ENCODE measurements around the gene OR5L1.

Gene OR5L1

GRCh38 chr11:55811067-55811466 is at the start of gene OR5L1:
TSS of gene OR5L1 (plus strand) at chr11:55811367. CDS start at chr11:55811467, 100 bp downstream.
- in situ Hi-C loops (cut with MboI; ENCODE audit: low pct_unique_long_range_greater_than_20kb, low sequenced_read_pairs, unreplicated experiment): no loop called here
- DNase-seq (ENCODE audit: low spot score): no peak
- no peak for TF ChIP-seq CTCF (IDR thresholded peaks at IDR 0.05; ENCODE audit: extremely low read depth, insufficient read depth, missing control alignments)

GRCh38 chr11:55773138-55773537 is 38.0 kb upstream of the OR5L1 start, which contains the start of gene OR5D13:
TSS of gene OR5D13 (plus strand) at chr11:55773438. CDS start at chr11:55773438, 0 bp downstream.
- TF ChIP-seq CTCF (IDR thresholded peaks at IDR 0.05; ENCODE audit: extremely low read depth, insufficient read depth, missing control alignments): no peak
- DNase-seq (ENCODE audit: low spot score): no peak
- in situ Hi-C loops (cut with MboI; ENCODE audit: low pct_unique_long_range_greater_than_20kb, low sequenced_read_pairs, unreplicated experiment): no loop called here

GRCh38 chr11:55791606-55792005 is 19.6 kb upstream of the OR5L1 start:
- DNase-seq (ENCODE audit: low spot score): no peak
- in situ Hi-C loops (cut with MboI; ENCODE audit: low pct_unique_long_range_greater_than_20kb, low sequenced_read_pairs, unreplicated experiment): no loop called here
- no peak for TF ChIP-seq CTCF (IDR thresholded peaks at IDR 0.05; ENCODE audit: extremely low read depth, insufficient read depth, missing control alignments)

- TF ChIP-seq CTCF (IDR thresholded peaks at IDR 0.05; ENCODE audit: extremely low read depth, insufficient read depth, missing control alignments): no peak
- no peak for DNase-seq (ENCODE audit: low spot score)
- in situ Hi-C loops (cut with MboI; ENCODE audit: low pct_unique_long_range_greater_than_20kb, low sequenced_read_pairs, unreplicated experiment): no loop called here
Observed at GRCh38 chr11:55793321-55793720, 17.8 kb upstream of the OR5L1 start.

GRCh38 chr11:55795256-55795655 is 15.9 kb upstream of the OR5L1 start, which contains the start of gene OR5D14:
TSS of gene OR5D14 (plus strand) at chr11:55795556. CDS start at chr11:55795556, 0 bp downstream.
- in situ Hi-C loops (cut with MboI; ENCODE audit: low pct_unique_long_range_greater_than_20kb, low sequenced_read_pairs, unreplicated experiment): no loop called here
- TF ChIP-seq CTCF (IDR thresholded peaks at IDR 0.05; ENCODE audit: extremely low read depth, insufficient read depth, missing control alignments): no peak
- DNase-seq (ENCODE audit: low spot score): no peak

- no peak for DNase-seq (ENCODE audit: low spot score)
- TF ChIP-seq CTCF (IDR thresholded peaks at IDR 0.05; ENCODE audit: extremely low read depth, insufficient read depth, missing control alignments): no peak
- in situ Hi-C loops (cut with MboI; ENCODE audit: low pct_unique_long_range_greater_than_20kb, low sequenced_read_pairs, unreplicated experiment): no loop called here
Observed at GRCh38 chr11:55806248-55806647, 4.9 kb upstream of the OR5L1 start.

- TF ChIP-seq CTCF (IDR thresholded peaks at IDR 0.05; ENCODE audit: extremely low read depth, insufficient read depth, missing control alignments): no peak
- no peak for DNase-seq (ENCODE audit: low spot score)
- in situ Hi-C loops (cut with MboI; ENCODE audit: low pct_unique_long_range_greater_than_20kb, low sequenced_read_pairs, unreplicated experiment): no loop called here
Observed at GRCh38 chr11:55819330-55819729, 8.2 kb downstream of the OR5L1 start, which contains the start of gene OR5D18. TSS of gene OR5D18 (plus strand) at chr11:55819630. CDS start at chr11:55819630, 0 bp downstream.

All from GM13977 (cell line).